Esophagus (tissue), 2 donors: ENCODE data around the gene GMPR2. TPM values are rescaled to one million over a fixed set of nuclear protein-coding genes. Genes with fewer than 3 reads are reported as not detected.

Source experiments
- H3K27ac ChIP-seq, 2 donors: one replicate each; pipeline ENCODE4 v1.5.1; 2013; ENCODE audit warnings: low read depth in 2 of 2, mild to moderate bottlenecking in 2 of 2, inconsistent platforms in 1 of 2, low read length in 1 of 2, moderate library complexity in 1 of 2
- H3K27me3 ChIP-seq, 2 donors: one replicate each; pipeline ENCODE4 v1.6.1; 2013; ENCODE audit warnings: low read length in 2 of 2, control low read depth in 1 of 2, mild to moderate bottlenecking in 1 of 2; ENCODE audit not compliant: insufficient read depth in 2 of 2, control insufficient read depth in 1 of 2
- H3K36me3 ChIP-seq, 2 donors: one replicate each; pipeline ENCODE4 v1.6.1; 2013; ENCODE audit warnings: low read length in 1 of 2; ENCODE audit not compliant: control insufficient read depth in 2 of 2, insufficient read depth in 2 of 2
- H3K4me1 ChIP-seq, 2 donors: one replicate each; pipeline ENCODE4 v1.6.1; 2013; ENCODE audit warnings: low read length in 1 of 2; ENCODE audit not compliant: control insufficient read depth in 2 of 2, insufficient read depth in 2 of 2
- H3K4me3 ChIP-seq, 2 donors: one replicate each; pipeline ENCODE4 v1.5.1; 2013; ENCODE audit warnings: low read length in 2 of 2, mild to moderate bottlenecking in 2 of 2, low read depth in 1 of 2, moderate library complexity in 1 of 2
- H3K9me3 ChIP-seq, 2 donors: one replicate each; pipeline ENCODE4 v1.6.1; 2013; ENCODE audit warnings: mild to moderate bottlenecking in 2 of 2, low read depth in 1 of 2, low read length in 1 of 2, moderate library complexity in 1 of 2; ENCODE audit not compliant: control insufficient read depth in 2 of 2, insufficient read depth in 1 of 2
- WGBS, 2 donors: extraction: QIAGEN DNeasy Blood & Tissue Kit; methylation state at CpG; one replicate each; pipeline ENCODE4 v1.1.7; 2013; 5-methylcytosine and 5-hydroxymethylcytosine counted together
- polyA plus RNA-seq, 2 donors: library from polyadenylated mRNA; stranded (reverse); fragments of 200-250 nt; gene quantifications; one replicate each; pipeline ENCODE4 v1.2.3, GENCODE V29; 2013
- donor health status: healthy with polysubstance abuse.
- donor health status: Bipolar disorder and iron deficiency.

GMPR2 gene
- polyA plus RNA-seq = 10 to 100 TPM; 24.5 to 35.0 TPM

DNA sequence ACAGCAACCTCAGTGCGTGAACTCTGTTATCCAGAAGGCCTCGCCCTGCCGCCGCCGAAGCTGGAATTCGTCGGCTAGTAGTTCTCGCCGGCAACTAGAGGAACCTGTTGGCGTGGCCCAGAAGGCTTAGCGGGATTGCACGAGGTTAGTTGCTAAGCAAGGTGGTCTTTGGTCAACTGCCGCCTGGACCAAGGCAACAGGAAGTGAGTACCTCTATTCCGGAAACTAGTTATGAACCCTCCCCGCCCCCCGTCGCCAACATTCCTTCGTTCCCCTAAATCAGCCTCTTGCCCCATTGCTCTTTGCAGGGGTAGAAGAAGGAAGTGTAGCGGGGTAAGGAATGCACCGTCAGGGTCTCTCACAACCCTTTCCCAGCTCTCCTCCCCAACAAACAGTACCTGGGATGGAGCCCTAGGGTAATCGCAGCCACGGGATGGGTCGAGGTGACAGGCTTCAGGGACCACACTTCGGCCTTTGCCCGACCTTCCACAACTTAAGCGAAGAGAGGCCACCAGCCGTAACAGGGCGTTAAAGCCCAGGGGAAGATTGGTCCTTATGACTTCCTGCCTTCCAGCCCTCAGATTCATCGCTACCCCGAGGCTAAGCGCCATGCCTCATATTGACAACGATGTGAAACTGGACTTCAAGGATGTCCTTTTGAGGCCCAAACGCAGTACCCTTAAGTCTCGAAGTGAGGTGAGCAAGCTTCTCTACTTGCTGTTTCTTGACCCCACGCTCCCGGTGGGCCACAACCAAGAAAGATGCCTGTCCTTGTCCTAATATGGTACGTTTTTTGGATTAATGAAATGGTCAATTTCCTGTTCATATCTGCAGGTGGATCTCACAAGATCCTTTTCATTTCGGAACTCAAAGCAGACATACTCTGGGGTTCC, at the start of gene GMPR2:
Gene GMPR2 (plus strand): TSS at position 285 of the 893 bp plus-strand sequence. CDS start 325 bp downstream, at position 610.
- Histone ChIP-seq H3K36me3 (peaks cover 11 to 19% of the 10 kb centered on the region in 2 donors), H3K9me3 (no peaks in the 10 kb centered on the region), H3K4me3 (peak within 1 kb of the TSS; percentile 82), H3K27me3 (no peaks in the 10 kb centered on the region), H3K27ac (peak within 1 kb of the TSS; percentile 96 to 97), H3K4me1 (peaks cover 0 to 8% of the 10 kb centered on the region in 2 donors)
- WGBS, 2 donors = 3 to 4% methylated on average over 38 of the region's 38 CpGs

DNA sequence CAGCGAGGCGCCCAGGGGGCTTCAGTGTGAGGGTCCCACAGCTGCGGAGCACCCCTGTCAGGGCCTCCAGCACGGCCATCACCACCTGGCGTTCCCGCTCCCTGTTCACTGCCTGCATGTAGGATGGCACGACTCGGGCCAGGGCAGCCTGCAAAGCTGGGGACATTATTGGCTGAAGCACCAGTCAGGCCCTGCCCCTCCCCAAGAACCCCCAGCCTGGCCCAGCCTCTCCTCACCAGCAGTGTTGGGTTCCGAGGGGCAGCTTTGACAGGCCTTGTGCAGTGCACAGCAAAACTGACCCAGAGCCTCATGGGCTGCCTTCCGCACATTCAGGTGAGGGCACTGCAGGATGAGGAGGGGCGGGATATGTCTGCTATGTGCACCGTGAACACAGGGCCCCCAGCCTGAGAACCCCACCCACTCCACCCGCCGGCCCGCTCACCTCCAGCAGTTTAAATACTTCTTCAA, 49.7 kb upstream of the GMPR2 start:
- Histone ChIP-seq H3K4me1 (peaks cover 0 to 10% of the 10 kb centered on the region in 2 donors), H3K27ac (no peak overlapping the region), H3K36me3 (peaks cover 19 to 80% of the 10 kb centered on the region in 2 donors), H3K27me3 (no peaks in the 10 kb centered on the region), H3K9me3 (no peaks in the 10 kb centered on the region), H3K4me3 (no peak overlapping the region)
- 92 to 94% methylated on average over 15 of the region's 15 CpGs for WGBS, 2 donors

DNA sequence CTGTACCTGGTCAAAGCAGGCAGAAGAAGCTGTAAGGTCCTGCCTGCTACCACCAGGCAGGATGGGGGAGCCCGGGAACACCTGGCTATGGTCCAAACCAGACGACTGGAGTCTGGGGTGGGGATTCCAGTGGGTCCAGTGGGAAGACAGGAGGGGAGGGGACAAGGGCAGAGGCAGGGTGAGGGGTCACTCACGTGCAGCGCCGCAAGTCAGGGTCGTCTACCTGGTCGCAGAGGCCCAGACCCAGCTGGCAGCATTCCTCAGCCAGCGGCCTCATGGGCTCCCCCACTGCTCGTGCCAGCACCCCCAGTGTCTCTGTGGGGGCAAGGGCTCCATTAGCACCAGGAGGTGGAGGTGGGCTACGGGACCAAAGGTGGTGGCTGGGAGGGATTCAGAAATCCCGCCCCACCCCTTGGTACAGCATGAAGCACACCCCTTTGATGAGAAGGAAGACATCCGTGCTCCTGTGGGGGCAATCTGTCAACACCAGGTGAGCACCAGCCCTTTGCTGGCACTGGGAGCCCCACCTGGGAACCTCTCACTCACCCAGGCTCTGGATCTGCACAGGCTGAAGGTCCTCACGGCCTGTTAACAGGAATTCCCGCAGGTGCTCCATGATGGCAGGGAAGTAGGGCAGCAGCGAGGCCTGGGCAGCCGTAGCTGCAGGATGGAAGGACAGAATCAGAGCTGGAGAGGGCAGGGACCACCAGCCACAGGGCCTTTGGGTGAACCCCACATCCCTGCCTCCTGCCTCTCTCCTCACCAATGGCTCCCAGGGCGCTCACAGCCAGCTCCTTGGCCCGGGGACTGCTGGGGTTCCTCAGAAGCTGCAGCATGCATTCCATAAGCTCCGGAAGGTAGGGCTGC, 48.4 kb upstream of the GMPR2 start:
- H3K4me1 ChIP-seq = peaks cover 3 to 10% of the 10 kb centered on the region in 2 donors
- WGBS, 2 donors = 88 to 92% methylated on average over 19 of the region's 19 CpGs
- H3K9me3 ChIP-seq = no peaks in the 10 kb centered on the region
- no peaks in the 10 kb centered on the region for H3K27me3 ChIP-seq
- H3K27ac ChIP-seq = no peak overlapping the region
- no peak overlapping the region for H3K4me3 ChIP-seq
- peaks cover 19 to 69% of the 10 kb centered on the region in 2 donors for H3K36me3 ChIP-seq

DNA sequence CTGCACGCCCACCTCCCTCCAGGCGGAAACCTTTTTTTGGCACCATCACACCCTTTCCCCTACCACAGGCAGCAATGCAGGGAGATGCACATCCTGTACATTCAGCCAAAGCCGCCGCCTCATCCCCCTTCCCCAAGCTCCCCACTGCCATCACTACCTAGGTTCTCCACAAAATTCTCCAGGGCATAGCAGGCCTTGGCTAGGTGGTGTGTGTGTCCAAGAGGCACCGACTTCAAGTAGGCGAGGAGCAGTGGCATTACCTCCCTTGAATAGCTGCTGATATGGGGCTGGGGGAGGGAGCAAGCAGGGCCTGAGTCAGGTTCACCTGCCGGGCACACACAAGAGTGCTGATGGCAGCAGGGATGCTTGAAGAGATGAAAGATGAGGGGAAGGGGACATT, 47.7 kb upstream of the GMPR2 start:
- Histone ChIP-seq H3K4me1 (peaks cover 3 to 10% of the 10 kb centered on the region in 2 donors), H3K36me3 (peaks cover 19 to 68% of the 10 kb centered on the region in 2 donors), H3K27ac (no peak overlapping the region), H3K27me3 (no peaks in the 10 kb centered on the region), H3K9me3 (no peaks in the 10 kb centered on the region), H3K4me3 (no peak overlapping the region)
- 91 to 97% methylated on average over 7 of the region's 7 CpGs for WGBS, 2 donors

DNA sequence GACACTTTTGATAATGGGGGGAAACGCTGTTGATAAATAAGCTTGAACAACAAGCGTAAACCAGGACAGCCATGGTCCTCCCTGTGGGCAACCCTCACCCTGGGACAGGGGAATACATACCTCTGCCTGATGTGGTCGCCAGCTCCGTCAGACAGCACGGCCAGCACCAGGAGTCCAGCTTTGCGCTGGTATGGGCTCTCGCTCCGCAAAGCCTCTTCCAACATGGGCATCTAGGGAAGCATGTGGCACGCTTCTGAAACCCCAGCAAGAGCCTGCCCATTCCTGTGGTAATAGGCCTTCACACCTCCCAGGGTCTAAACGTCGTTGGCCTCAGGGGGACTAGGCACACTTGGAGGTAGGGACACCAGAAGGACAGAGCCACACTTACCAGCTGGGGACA, 47.0 kb upstream of the GMPR2 start:
- Histone ChIP-seq H3K27me3 (no peaks in the 10 kb centered on the region), H3K4me1 (peaks cover 3 to 10% of the 10 kb centered on the region in 2 donors), H3K9me3 (no peaks in the 10 kb centered on the region), H3K36me3 (peaks cover 19 to 66% of the 10 kb centered on the region in 2 donors), H3K4me3 (no peak overlapping the region), H3K27ac (no peak overlapping the region)
- WGBS, 2 donors = 91 to 92% methylated on average over 11 of the region's 11 CpGs

DNA sequence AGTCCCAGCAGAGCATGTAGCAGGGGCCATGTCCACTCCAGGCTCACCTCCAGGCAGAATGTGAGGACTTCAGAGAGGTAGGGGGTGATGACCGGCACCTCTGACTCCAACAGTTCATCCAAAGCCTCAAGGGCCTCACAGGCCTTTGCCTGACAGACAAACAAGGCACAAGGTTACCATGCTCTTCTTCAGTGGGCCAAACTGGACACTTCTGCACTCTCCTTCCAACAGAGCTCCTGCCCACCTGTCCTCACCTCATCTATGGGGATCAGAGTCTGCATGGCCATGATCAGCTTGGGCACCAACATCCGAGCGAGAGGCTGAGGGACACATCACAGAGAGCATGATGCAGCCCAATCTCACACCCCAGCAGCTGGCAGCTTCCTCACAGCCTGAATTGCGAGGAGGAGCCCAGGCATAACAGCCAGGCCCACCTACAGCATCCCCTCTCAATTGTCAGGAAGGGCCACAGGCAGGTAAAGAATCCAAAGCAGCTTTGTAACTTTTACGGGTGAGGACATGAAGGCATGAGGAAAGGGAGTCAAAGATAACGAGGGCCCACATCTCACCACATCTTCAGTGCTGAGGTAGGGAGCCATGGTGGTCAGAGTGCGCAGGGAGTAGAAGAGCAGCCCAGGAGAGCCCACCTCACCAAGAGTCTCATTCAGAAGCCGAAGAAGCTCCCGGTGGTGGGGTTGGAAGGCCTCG, 45.7 kb upstream of the GMPR2 start:
- H3K27me3 ChIP-seq = no peaks in the 10 kb centered on the region
- H3K27ac ChIP-seq = no peak overlapping the region
- peaks cover 16 to 59% of the 10 kb centered on the region in 2 donors for H3K36me3 ChIP-seq
- H3K4me3 ChIP-seq = no peak overlapping the region
- H3K4me1 ChIP-seq = peaks cover 3 to 10% of the 10 kb centered on the region in 2 donors
- no peaks in the 10 kb centered on the region for H3K9me3 ChIP-seq
- 92% methylated on average over 10 of the region's 10 CpGs for WGBS, 2 donors

DNA sequence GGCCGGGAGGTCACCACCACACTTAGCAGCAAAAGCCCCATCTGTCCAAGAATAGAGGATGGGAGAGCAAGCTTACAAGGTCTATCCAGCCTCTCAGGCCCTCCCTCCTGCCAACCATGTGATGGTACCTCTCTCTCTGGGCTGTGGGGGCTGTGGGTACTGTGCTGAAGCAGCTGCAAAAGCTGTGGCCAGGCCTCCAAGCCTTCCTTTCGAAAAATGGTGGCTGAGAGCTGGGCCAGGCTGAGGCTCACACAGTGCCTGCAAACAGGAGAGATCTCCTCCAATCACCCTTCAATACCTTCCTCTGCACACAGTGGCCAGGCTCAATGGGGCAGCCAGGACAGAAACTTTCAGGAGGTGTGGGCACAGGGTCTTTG, 45.2 kb upstream of the GMPR2 start:
- Histone ChIP-seq H3K9me3 (no peaks in the 10 kb centered on the region), H3K36me3 (peaks cover 16 to 59% of the 10 kb centered on the region in 2 donors), H3K27me3 (no peaks in the 10 kb centered on the region), H3K4me1 (peaks cover 3 to 10% of the 10 kb centered on the region in 2 donors), H3K27ac (no peak overlapping the region), H3K4me3 (no peak overlapping the region)
- WGBS, 2 donors = 80 to 100% methylated on average over 2 of the region's 2 CpGs

DNA sequence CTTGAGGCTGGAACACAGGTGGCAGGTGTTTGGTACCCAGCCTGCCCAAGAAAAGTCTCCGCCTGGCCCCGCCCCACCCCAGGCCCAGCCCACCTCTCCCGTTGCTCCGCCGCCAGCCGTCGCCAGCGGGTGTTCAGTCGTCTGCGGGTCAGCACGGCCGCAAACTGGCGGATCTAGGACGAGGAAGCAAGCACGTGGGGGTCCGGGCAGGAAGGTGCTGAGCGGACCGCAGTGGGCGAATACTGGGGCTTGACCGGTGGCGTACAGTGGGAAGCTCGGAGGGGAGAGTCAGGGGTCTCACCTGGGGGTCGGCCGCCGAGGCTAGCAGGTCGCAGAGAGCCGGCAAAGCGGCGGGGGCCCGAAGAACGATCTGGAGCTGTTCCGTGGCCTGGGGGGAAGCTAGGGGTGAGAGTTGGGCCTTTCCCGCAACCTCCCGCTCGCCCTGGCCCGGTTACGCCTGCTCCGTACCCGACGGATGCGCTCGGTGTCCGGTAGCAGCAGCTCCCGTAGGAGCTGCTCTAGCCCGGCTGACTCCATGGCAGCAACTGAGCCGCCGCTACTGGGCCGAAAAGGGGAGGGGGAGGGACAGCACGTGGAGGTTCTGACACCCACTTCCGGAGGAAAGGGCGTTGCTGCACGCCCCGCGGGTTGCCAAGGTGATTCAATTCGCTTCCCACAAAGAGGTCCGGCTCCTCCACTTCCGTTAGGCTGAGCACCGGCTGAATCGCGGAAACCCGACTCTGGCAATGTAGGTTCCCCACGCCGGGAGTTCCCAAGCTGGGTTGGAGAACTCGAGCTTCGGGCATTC, 44.3 kb upstream of the GMPR2 start, which contains the start of gene IPO4:
Gene IPO4 (minus strand): TSS at position 566 of the 808 bp plus-strand sequence. CDS start 29 bp downstream, at position 537.
- Histone ChIP-seq H3K36me3 (peaks cover 13 to 55% of the 10 kb centered on the region in 2 donors), H3K27me3 (no peaks in the 10 kb centered on the region), H3K9me3 (no peaks in the 10 kb centered on the region), H3K27ac (peak within 1 kb of the TSS; percentile 72 to 80), H3K4me1 (peaks cover 3 to 10% of the 10 kb centered on the region in 2 donors), H3K4me3 (peak within 1 kb of the TSS; percentile 80 to 90)
- 0% methylated on average over 48 to 65 of the region's 65 CpGs for WGBS, 2 donors
